Fibroblast of skin of abdomen (primary cell): ENCODE results near the gene GGA1.
A peak's percentile ranks its signal among the peaks of the same experiment; 100 is the strongest.
"Not testable (repeated sequence)": the region's sequence is repeated elsewhere in the genome, so short reads cannot be mapped to it uniquely, and the experiment has no call there.

Experiments
- DNase-seq: peaks from one replicate; pipeline ENCODE4 v3.0.0-alpha.2; 2013

Gene GGA1

GRCh38 chr22:37655252-37655563, 46.6 kb downstream of the GGA1 start:
- DNase-seq: no peak

- DNase-seq: not testable (repeated sequence)
These were observed 47.9 kb downstream of the GGA1 start for GRCh38 chr22:37656583-37656982.

- DNase-seq: no peak
These were observed 49.0 kb downstream of the GGA1 start for GRCh38 chr22:37657590-37658132.

- DNase-seq: peak; percentile 100
These were observed 49.8 kb downstream of the GGA1 start, which contains the start of gene PDXP for GRCh38 chr22:37658133-37659065. Gene PDXP (plus strand): TSS chr22:37658723. CDS start chr22:37658783, 60 bp downstream.

GRCh38 chr22:37659066-37659896, 50.6 kb downstream of the GGA1 start:
- DNase-seq: no peak

- DNase-seq: no peak
These were observed 51.5 kb downstream of the GGA1 start for GRCh38 chr22:37659897-37660708.

DNA sequence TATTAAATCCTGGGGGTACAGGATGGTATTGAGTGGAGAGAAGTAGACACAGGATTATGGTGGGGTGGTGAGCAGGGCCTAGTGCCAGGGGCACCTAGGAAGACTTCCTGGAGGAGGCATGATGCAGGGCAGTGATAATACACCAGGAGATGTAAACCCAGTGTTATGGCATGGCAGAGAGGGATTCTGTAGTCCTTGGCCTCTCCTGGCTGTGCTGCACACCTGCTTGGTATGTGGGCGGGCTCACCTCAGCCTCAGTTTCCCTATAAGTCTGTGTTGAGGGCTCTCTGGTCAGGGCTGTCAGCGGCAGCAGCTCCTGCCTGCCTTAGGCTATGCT, 52.0 kb downstream of the GGA1 start:
- DNase-seq: no peak

DNA sequence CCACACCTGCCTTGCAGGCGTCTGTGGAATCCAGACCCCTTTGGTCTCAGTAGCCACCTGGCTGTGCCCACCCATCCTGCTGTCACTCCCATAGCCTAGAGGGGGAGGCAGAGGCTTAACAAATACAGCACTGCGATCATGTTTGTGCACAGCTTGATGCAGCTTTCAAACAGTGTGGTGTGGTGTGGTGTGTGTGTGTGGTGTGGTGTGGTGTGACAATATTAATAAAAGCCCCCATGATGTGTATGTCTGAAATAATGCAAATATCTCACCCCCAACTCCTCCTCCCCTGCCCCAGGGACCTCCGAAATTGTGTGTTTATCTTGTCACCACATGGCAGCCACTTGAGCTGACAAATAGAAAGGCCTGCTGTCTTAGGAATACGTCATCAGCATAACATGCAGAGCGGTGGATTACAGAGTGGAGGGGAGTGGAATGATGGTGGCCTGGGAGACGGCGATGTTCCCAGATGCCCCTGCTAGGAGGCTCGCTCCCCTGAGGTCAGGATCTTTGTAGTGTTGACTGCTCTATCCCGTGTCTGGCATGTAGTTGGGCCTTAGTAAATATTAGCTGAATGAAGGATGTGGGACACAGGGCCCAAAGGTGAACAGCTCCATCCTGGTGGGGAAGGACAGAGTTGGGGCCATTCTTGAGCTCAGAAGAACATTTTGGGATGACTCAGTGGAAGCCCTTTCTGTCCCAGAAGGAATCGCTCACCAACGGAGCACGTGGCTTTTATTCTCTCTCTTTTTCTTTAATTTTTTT, 52.7 kb downstream of the GGA1 start:
- DNase-seq: peak; percentile 79

DNA sequence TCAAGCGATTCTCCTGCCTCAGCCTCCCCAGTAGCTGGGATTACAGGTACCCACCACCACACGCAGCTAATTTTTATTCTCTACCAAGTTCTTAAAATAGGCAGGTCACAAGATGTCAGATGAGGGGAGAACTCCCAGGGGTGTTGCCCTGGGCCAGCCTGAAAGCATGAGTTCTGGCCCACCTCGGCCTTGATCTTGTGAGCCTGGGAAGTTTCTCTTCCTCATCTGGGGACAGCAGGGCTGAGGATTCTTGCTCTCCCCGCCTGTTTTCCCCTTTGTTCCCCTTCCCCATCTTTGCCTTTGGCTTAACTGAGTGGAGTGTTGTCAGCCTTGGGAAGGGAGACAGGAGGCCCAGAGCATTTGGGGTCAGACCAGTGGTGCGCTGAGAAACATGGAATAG, 53.4 kb downstream of the GGA1 start:
- DNase-seq: no peak

- DNase-seq: peak; percentile 44
These were observed 55.0 kb downstream of the GGA1 start for GRCh38 chr22:37663521-37664140.

DNA sequence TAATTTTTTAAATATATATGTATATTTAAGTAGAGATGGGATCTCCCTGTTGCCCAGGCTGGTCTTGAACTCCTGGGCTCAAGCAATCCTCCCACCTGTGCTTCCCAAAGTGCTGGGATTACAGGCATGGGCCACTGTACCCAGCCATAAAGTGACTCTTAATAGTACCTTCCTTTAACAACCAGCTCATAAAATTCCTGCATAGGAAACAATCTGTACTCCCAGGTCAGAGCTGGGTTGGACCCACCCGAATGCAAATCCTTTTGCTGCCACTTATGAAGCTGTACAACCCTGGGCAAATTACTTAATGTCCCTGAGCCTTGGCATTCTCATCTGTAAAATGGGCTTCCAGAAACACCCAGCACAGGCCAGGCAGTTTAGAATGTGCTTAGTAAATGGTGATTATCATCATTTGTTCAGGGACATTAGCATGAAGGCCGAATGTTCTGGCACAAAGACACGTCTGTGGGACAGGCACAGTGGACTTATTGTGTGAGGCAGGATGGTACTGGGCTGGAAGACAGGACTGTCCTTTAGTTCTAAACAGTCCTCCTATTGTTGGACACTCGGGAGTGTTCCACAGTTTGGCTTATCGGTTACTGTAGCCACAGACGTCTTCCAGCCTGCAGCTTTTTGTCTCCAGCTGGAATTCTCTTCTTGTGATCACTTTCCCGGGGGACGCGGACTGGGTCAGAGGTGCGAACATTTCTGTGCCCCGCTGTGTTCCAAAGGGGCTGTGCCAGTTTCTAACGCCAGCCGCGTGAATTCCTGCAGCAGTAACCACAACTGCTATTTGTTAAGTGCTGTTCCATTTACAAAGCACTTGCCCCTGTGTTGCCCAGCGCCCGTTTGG, 55.8 kb downstream of the GGA1 start:
- DNase-seq: no peak

DNA sequence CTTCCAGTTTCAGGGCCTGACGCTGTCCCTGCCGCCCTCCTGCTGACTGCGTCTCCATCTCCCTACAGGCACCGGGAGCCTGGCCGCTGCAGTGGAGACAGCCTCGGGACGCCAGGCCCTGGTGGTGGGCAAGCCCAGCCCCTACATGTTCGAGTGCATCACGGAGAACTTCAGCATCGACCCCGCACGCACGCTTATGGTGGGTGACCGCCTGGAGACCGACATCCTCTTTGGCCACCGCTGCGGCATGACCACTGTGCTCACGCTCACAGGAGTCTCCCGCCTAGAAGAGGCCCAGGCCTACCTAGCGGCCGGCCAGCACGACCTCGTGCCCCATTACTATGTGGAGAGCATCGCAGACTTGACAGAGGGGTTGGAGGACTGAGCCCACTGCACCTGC, 56.9 kb downstream of the GGA1 start:
- no peak for DNase-seq

- peak; percentile 45 for DNase-seq
These were observed 61.0 kb downstream of the GGA1 start for GRCh38 chr22:37669586-37669985.

GRCh38 chr22:37672206-37672919, 63.7 kb downstream of the GGA1 start:
- no peak for DNase-seq

DNA sequence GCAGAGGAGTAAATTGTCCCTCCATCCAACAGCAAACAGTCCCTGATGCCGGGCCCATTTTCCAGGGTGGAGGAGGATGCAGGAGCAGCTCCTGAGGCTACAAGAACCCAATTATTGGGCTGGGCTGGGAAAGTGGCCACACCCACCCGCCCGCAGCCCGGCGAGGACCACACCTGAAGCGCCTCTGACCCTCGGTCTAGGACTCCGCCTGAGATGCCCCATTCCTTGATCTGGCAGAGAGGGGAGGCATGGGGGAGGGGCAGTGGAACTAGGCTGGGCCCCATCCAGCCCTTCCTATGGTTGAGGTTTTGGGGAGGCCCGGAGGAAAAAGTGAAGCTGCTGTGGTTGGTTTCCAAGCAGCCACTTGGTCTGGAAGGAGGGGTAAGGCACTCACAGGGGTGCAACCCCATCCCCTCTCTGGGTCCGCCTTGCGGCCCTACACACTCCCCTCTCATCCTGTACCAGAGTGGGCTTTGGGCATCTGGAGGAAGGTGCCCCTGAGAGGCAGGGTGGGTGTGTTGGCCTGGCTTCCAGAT, 64.4 kb downstream of the GGA1 start:
- DNase-seq: no peak

- no peak for DNase-seq
These were observed 65.6 kb downstream of the GGA1 start for GRCh38 chr22:37674248-37674647.

GRCh38 chr22:37674951-37675929, 66.6 kb downstream of the GGA1 start, which contains the start of gene LGALS1:
Gene LGALS1 (plus strand): TSS chr22:37675636. CDS start chr22:37675703, 67 bp downstream.
- peak; percentile 99 for DNase-seq
